KBM-7 (cell line): ENCODE data around the gene PGBD5.
"Not testable (repeated sequence)": the region's sequence is repeated elsewhere in the genome, so short reads cannot be mapped to it uniquely, and the experiment has no call there.

ENCODE experiments used
- DNase-seq: peaks from one replicate; pipeline ENCODE4 v3.0.0-alpha.2; 2015
- in situ Hi-C: fragments of 300-500 bp; cut with MboI; formaldehyde crosslinking; loops from 2 replicates; pipeline ENCODE4 v1.14.3; 2020; ENCODE audit warnings: low sequenced_read_pairs, low pct_unique_long_range_greater_than_20kb, mixed read lengths

PGBD5 gene

GRCh38 chr1:230427094-230427876, 1.2 kb upstream of the PGBD5 start:
- peak; percentile 22 for DNase-seq
- in situ Hi-C loops, result no loop called here

DNA sequence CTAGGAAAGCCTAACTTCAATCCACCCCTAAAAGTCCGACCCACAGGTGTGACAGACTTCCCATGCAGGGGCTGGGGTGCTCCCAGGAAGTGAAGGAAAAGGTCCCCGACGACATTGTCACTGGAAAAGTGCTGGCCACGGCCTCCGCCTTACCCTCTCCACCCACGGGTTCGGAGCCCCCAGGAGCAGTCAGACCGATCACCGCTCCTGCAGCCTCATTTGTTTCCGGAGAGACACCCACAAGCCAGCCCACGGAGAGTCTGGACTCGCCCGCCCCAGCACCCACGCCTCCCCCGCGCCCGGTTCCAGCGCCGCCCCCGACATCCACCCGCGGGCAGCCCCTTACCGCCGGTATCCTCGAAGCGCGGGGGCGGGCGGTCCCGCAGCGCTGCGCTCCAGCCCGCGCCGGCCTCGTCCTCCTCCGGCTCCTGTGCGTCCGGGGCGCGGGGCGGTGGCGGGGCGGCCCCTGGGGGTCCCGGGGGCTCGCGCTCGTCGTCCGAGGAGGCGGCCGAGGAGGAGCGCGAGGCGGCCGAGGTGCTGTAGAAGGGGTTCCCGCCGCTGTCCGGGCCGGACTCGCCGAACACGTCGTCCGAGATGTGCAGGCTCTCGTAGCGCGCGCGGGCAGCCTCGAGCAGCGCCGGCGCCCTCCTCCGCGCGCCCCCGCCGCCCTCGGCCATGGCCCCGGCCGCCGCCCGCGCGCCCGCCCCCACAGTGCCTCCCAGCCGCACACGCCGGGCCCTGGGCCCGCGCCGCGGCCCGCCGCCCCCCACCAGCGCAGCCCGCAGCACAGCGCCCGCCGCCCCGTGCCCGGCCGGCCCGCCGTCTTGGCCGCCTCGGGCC, 660 bp downstream of the PGBD5 start:
- no peak for DNase-seq

DNA sequence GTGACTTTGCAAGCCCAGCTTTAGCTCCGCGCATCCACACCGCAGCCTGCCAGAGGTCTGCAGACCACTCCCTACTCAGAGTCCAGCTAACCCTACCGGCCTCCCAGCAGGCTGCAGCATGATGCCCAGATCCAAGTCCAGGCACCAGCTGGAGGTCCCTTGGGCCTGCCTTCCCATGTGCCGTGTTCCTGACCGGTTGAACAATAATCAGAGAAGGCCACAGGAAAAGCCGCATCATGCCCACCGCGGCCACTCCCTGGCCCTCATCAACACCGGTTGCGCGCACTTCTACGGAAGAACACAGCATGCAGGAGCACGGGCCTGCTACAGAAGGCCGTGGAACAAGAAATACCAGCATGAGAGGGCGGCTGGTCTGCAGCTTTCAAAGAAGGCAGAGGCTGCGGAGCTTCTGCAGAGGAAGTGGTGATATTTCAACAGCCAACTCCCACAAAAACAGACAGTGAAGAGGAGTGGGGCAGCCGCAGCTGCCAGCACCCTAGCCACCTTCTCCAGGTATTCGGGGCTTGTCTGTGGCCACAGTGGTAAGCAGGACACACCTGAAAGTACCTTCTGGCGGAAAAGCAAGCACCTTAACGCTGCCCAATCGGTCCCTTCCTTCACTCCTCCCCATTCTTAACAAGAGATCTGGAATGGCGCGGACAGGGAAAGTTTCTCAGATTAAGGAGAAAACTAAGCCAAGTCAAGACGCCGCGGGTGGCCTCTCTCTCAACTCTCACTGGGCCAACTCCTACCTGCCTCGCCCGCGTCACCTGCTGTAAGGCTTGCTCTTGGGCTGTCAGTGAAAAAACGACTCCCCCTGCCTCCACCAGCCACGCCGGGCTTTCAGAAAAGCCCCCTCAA, 1.5 kb downstream of the PGBD5 start:
- in situ Hi-C loops, result no loop called here
- DNase-seq, result peak; percentile 52

More for the DNA sequence above, 660 bp downstream of the PGBD5 start:
- in situ Hi-C loops, result no loop called here

- DNase-seq, result no peak
- in situ Hi-C loops, result no loop called here
Measured at GRCh38 chr1:230423951-230424350, 2.2 kb downstream of the PGBD5 start.

DNA sequence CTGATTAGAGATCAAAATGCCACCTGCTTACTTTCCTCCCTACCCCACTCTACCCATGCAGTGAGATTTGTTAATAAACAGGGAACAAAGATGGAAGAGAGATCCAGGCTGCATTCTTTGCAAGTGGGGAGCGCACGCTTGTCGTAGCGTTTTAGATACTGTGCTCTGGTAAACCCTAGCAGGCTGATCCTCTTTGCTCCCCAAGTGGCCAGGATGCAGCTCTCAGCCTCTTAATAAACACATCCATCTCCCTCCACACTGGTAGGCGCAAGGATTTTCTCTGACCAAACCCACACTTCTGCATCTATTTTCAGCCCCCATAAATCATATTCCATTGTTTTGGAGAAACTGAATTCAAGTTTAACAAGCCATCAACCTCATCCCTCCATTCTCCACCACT, 2.9 kb downstream of the PGBD5 start:
- no peak for DNase-seq
- in situ Hi-C loops, result no loop called here

GRCh38 chr1:230422221-230422981, 3.7 kb downstream of the PGBD5 start:
- in situ Hi-C loops, result no loop called here
- DNase-seq, result no peak

DNA sequence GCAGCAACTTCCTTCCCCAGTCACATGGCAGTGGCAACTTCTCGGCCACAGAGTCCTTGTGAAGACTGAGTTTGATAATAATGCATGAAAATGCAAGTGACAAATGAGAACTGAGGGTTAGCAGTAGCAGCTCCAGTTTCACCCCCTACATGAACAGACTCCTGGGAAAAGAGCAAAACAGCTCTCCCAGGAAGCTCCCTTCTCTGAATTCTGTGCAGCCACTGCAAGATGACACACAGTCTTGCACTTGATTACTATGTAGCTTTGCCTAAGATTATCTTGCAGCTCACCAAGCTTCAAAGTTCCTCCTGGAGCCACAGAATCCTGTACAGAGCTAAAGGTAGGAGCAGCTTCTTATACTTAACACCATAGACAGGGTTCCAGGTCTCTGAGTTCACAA, 4.7 kb downstream of the PGBD5 start:
- in situ Hi-C loops, result no loop called here
- DNase-seq, result no peak

- in situ Hi-C loops, result not testable (repeated sequence)
Measured at GRCh38 chr1:230420372-230420771, 5.8 kb downstream of the PGBD5 start.

GRCh38 chr1:230416430-230416829, 9.7 kb downstream of the PGBD5 start:
- in situ Hi-C loops, result no loop called here
- no peak for DNase-seq

More at GRCh38 chr1:230420372-230420771, 5.8 kb downstream of the PGBD5 start:
- DNase-seq, result not testable (repeated sequence)

- DNase-seq, result peak; percentile 35
- in situ Hi-C loops, result no loop called here
Measured at GRCh38 chr1:230415405-230416132, 10.6 kb downstream of the PGBD5 start.

DNA sequence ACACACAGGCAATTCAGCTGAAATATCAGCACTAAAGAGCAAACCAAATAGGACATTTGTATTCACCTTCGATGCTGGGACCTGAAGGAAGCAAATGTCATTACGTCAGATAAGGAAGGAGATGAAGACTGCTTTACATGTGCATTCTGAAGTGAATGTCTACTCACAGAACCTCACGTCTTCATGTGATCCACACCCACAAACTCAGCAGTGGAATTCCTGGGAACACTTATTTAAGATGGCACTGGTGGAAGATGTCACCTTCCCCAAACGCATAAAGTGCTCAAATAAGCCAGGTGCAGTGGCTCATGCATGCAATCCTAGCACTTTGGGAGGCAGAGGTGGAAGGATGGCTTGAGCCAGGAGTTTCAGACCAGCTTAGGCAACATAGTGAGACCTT, 11.4 kb downstream of the PGBD5 start:
- in situ Hi-C loops, result no loop called here
- no peak for DNase-seq

DNA sequence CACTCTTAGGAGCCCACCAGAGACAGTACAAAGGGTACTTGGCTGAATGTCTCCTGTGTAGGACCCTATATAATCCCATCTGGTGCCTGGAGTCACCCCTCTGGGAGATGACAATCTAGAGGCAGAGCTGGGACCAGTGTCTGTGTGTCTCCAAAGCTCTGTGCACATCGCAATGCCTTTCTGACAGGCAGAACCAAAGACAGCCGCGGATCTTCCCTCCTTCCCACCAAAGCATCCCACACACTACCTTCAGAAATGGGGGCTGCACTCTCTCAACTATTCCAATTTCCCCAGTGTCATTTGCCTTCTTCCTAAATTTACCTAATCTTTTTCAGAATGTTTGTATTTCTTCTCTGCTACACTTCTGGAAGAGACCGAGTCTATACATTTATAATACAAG, 12.0 kb downstream of the PGBD5 start:
- in situ Hi-C loops, result no loop called here
- DNase-seq, result no peak

DNA sequence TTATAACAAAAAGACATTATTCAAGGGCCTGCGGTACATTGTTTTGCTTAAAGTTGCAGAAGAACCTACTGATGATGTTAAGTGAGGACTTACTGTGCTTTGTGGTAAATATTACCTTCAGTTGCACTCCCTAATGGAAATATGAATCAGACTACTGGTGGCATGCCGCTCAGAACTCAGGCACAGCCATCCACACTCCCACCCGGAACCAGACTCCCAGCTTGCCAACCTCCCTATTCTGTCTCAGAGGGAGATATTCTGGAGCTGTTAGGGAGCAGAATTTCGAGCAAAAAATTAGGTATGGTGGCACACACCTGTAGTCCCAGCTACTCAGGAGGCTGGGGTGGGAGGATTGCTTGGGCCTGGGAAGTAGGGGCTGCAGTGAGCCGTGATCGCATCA, 13.1 kb downstream of the PGBD5 start:
- DNase-seq, result no peak
- in situ Hi-C loops, result no loop called here

DNA sequence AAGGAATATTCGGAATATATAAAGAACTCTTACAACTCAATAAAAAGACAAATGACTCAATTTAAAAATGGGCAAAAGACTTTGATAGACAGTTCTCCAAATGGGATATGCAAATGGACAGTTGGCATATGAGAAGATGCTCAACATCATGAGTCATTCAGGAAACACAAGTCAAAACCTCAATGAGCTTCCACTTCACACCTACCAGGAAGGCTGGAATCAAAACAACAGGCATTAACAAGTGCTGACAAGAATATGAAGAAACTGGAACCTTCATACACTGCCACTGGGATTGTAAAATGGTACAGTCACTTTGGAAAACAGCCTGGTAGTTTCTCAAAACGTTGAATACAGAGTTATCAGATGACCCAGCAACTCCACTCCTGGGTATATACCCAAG, 17.2 kb downstream of the PGBD5 start:
- in situ Hi-C loops, result no loop called here
- no peak for DNase-seq

GRCh38 chr1:230407351-230407750, 18.8 kb downstream of the PGBD5 start:
- in situ Hi-C loops, result no loop called here
- DNase-seq, result no peak

DNA sequence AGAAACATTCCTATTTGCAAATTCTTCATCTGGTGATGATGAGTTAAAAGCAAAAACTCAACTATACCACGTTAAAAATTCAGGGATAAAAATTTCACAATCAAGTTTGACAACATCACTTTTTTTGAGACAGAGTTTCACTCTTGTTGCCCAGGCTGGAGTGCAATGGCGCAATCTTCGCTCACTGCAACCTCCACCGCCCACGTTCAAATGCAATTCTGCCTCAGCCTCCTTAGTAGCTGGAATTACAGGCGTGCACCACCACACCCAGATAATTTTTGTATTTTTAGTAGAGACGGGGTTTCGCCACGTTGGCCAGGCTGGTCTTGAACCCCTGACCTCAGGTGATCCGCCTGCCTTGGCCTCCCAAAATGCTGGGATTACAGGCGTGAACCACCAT, 19.4 kb downstream of the PGBD5 start:
- in situ Hi-C loops, DNase-seq: not testable (repeated sequence)

- DNase-seq, result no peak
- in situ Hi-C loops, result no loop called here
Measured at GRCh38 chr1:230403442-230403841, 22.7 kb downstream of the PGBD5 start.

DNA sequence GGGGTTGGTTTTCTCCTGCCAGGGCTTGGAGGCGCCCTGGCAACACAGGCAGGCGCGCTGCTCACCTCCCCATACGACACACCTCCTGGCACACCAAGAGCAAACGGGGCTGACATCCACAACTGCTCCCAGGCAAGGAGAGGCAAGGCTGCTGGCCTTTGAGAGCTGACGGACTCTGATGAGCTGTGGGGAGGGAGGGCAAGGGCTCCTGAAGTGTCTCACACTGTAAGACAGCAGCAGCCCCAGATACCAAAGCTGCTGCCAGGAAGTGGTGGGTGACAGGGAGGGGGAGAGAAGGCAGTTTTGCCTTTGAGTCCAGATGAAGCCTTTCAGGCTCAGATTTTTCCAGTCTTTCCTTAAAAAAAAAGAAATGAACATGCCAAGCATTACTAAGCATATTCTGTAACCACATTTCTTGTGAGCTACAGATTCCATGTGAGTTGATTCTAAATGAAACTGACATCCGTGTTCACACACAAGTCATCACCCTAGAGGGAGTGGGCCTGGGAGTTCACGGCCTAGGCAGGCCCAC, 24.3 kb downstream of the PGBD5 start:
- in situ Hi-C loops, result no loop called here
- DNase-seq, result no peak
